Measurements from ENCODE around the gene RFXAP.

- TF ChIP-seq CTCF (IDR thresholded peaks at IDR 0.05; ENCODE audit: low read length), result no peak
- TF ChIP-seq EZH2 (IDR thresholded peaks at IDR 0.05; ENCODE audit: borderline replicate concordance, low read length), result no peak
Observed at GRCh38 chr13:36796052-36796451, 23.0 kb upstream of the RFXAP start.

All from OCI-LY1 (cell line).